LNCaP clone FGC (cell line): ENCODE data around the gene SCD5.

Experiments used
- DNase-seq: peaks from one replicate; pipeline ENCODE4 v3.0.0-alpha.2; 2011; ENCODE audit warnings: low read depth
- H3K4me3 ChIP-seq: 2 replicates; pipeline ENCODE4 v1.5.1; 2011; ENCODE audit warnings: mild to moderate bottlenecking, low read depth, low read length, control low read depth
- TF ChIP-seq, protein P1 (sequence below): IDR thresholded peaks from 2 replicates; pipeline ENCODE4 v1.5.1; 2012; ENCODE audit warnings: mild to moderate bottlenecking; ENCODE audit not compliant: control insufficient read depth, insufficient read depth; ENCODE audit errors: extremely low read depth

The SCD5 gene

DNA sequence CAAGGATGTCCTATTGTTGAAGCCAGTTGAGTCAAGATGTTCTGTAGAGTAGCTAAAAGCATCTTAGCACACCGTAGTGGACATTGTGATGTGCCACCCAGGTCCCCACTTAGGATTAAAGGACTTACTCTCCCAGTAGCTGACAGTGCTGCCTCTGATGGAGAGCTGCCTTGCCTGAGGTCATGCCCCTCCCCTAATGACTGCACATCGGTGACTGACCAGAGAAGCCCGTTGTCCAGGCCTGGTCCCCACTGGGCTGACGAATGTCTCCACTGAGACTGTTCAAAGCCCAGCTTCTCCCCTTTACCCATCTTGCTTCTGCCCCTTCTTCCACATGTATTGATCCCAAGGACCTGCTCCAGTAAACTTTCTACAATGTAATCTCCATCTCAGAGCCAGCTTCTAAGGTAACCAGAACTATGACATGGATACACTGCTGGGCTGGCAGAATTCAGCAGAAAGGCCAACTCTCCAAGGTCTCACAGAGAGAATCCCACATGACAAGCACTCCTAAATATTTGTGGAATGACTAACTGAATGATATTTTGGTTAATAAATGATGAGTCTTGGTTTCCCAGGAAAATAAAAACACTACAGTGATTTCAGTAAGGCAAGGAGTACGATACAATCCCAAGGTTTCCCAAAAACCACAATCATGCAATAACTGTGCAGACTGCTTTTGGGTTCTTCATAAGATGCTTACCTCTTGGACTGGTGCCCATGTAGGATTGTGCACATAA is 154.4 kb downstream of the SCD5 start:
- TF ChIP-seq, protein P1, sequence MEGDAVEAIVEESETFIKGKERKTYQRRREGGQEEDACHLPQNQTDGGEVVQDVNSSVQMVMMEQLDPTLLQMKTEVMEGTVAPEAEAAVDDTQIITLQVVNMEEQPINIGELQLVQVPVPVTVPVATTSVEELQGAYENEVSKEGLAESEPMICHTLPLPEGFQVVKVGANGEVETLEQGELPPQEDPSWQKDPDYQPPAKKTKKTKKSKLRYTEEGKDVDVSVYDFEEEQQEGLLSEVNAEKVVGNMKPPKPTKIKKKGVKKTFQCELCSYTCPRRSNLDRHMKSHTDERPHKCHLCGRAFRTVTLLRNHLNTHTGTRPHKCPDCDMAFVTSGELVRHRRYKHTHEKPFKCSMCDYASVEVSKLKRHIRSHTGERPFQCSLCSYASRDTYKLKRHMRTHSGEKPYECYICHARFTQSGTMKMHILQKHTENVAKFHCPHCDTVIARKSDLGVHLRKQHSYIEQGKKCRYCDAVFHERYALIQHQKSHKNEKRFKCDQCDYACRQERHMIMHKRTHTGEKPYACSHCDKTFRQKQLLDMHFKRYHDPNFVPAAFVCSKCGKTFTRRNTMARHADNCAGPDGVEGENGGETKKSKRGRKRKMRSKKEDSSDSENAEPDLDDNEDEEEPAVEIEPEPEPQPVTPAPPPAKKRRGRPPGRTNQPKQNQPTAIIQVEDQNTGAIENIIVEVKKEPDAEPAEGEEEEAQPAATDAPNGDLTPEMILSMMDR = no peak
- DNase-seq = no peak

DNA sequence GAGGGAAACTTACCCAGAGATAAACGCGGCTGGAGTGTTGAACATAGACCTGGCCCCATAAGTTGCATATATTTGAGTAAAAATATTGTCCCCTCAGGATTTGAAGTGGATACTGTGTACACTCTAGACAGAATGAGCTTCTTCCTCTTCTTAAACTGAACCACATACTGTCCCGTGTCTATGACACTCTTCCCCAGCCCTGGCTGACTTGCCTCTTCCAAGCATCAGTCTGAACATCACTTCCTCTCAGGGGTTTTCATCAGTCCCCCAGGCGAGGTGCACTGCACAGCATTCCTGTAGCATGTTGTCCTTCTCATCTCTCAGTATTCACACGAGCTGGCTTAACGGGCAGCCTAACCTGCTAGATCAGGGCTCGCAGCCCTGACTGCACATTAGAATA is 156.3 kb downstream of the SCD5 start:
- DNase-seq = no peak
- TF ChIP-seq, protein P1 = no peak
- H3K4me3 ChIP-seq = no peak overlapping the region

More for the DNA sequence above, 154.4 kb downstream of the SCD5 start:
- no peak overlapping the region for H3K4me3 ChIP-seq

DNA sequence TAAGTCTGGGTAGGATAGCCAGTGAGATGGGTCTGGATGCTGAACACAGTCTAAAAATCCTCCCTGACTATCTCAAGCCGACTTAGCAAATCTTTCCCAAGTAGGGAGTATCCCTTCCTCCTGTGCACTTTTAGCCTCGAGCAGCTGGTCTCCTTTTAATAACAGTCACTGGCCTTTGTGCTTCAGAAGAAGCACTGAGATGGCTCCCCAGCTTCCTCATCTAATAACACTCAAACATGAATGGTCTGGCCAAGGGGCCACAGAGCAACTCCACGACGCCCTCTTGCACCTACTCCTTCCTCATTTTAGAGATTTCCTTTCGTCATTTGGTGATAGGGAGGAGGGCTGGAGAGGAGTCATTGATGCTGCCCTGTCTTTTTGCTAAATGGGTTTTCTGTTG is 158.1 kb downstream of the SCD5 start:
- TF ChIP-seq, protein P1 = no peak
- H3K4me3 ChIP-seq = no peak overlapping the region
- no peak for DNase-seq

DNA sequence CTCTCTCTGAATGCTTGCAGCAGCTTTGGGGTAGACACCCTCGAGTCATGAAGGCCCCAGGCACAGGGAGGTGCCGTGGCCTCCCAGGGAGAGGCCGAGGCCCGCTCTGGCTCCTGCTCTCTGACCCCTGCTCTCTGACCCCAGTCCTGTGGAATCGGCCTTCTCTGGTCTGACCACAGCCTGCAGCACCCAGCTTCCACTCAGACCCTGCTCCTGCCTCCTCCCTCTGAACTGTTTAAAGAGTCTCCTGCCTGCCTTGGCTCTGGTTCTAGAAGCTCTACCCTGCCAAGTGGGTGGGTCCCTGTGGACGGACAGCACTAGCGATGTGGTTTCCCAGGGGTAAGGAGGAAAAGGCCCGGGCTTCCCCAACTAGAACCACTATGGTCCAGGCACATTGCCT is 158.6 kb downstream of the SCD5 start:
- TF ChIP-seq, protein P1 = no peak
- H3K4me3 ChIP-seq = no peak overlapping the region
- DNase-seq = no peak

DNA sequence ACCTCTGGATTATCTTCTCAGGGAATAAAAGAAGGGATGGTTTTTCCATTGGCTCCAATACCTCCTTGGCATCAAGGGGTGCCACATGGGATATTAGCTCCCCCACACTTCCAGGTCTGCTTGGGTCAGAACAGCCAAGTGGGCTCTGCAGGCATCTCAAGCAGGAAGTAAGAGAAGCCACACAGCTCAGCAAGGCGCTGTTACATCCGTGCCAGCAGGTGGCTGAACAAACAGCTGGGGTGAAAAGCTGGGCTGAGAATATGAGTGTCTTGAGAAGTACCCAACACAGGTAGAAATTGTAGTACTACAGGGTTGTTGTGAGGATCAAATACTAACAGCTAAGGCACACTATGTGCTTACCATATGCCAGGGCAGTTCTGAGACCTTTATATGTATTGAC is 160.1 kb downstream of the SCD5 start:
- H3K4me3 ChIP-seq = no peak overlapping the region
- DNase-seq = peak; percentile 10
- TF ChIP-seq, protein P1 = no peak

DNA sequence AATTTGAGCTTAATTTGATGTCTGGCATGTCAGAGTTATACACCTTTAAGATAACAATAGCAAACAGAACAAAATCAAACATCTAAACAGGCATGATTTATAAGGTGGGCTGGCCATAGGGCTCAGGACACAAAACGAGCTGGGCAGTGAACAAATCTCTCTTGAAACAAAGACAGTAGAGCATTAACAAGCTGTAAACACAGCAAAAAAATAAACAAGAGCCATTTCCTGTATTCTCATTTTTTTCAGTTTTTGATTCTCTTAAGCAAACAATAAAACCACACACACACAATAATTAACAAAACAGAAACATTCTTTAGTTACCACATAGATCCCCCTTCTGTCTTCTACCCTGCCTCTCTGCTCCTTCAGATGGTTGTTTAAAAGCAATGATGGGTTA is 168.5 kb downstream of the SCD5 start:
- no peak for DNase-seq
- H3K4me3 ChIP-seq = no peak overlapping the region
- TF ChIP-seq, protein P1 = no peak
